Keratinocyte (primary cell): ENCODE results near the gene USP30. TPM values are rescaled to one million over a fixed set of nuclear protein-coding genes. Genes with fewer than 3 reads are reported as not detected.

Experiments
- DNase-seq: peaks from one replicate; pipeline ENCODE4 v3.0.0-alpha.2; 2011; ENCODE audit warnings: low read depth, missing footprints, low spot score
- FAIRE-seq: peaks from 2 replicates; lab custom pipeline; 2011; peaks lifted over from hg19 to GRCh38; lab: Jason Lieb, UNC
- H2AFZ ChIP-seq: 2 replicates; pipeline ENCODE4 v1.6.0; 2012; ENCODE audit warnings: low read length, control low read depth, inconsistent platforms; ENCODE audit not compliant: control insufficient read depth
- H3K27ac ChIP-seq: 2 replicates; pipeline ENCODE4 v1.5.1; 2011; ENCODE audit warnings: low read length; ENCODE audit not compliant: control insufficient read depth, insufficient read depth
- H3K27me3 ChIP-seq: 3 replicates; pipeline ENCODE4 v1.6.0; 2011; ENCODE audit warnings: low read length; ENCODE audit not compliant: control insufficient read depth, insufficient read depth; ENCODE audit errors: extremely low read depth
- H3K36me3 ChIP-seq, 2 experiments: 2 replicates in 1 of 2; 3 replicates in 1 of 2; pipeline ENCODE4 v1.5.1; 2011; ENCODE audit warnings: low read length in 2 of 2, mild to moderate bottlenecking in 1 of 2; ENCODE audit not compliant: control insufficient read depth in 2 of 2, insufficient read depth in 2 of 2; ENCODE audit errors: extremely low read depth in 1 of 2
- H3K4me1 ChIP-seq: 3 replicates; pipeline ENCODE4 v1.5.1; 2011; ENCODE audit warnings: low read length; ENCODE audit not compliant: control insufficient read depth, insufficient read depth; ENCODE audit errors: extremely low read depth
- H3K4me2 ChIP-seq: 3 replicates; pipeline ENCODE4 v1.6.0; 2011; ENCODE audit warnings: low read depth, low read length; ENCODE audit not compliant: control insufficient read depth, insufficient read depth; ENCODE audit errors: extremely low read depth
- H3K4me3 ChIP-seq, 3 experiments: fragments of 200-600 bp in 1 of 3; sonication (generic) in 1 of 3; 2 replicates in 2 of 3; 3 replicates in 1 of 3; pipeline ENCODE4 v1.5.1; 2011 to 2016; ENCODE audit warnings: low read length in 3 of 3, mild to moderate bottlenecking in 3 of 3, control low read depth in 2 of 3, inconsistent platforms in 1 of 3, low read depth in 1 of 3, mixed read lengths in 1 of 3, mixed run types in 1 of 3, moderate library complexity in 1 of 3; ENCODE audit not compliant: control insufficient read depth in 2 of 3, insufficient read depth in 2 of 3; ENCODE audit errors: extremely low read depth in 1 of 3
- H3K79me2 ChIP-seq: 2 replicates; pipeline ENCODE4 v1.6.0; 2012; ENCODE audit warnings: low read length; ENCODE audit not compliant: control insufficient read depth, insufficient read depth
- H3K9ac ChIP-seq: 3 replicates; pipeline ENCODE4 v1.6.0; 2011; ENCODE audit warnings: low read length; ENCODE audit not compliant: control insufficient read depth, insufficient read depth; ENCODE audit errors: extremely low read depth
- H3K9me1 ChIP-seq: 3 replicates; pipeline ENCODE4 v1.6.0; 2011; ENCODE audit warnings: low read length; ENCODE audit not compliant: control insufficient read depth, insufficient read depth; ENCODE audit errors: extremely low read depth
- H3K9me3 ChIP-seq: 2 replicates; pipeline ENCODE4 v1.5.1; 2012; ENCODE audit warnings: low read depth, low read length; ENCODE audit not compliant: control insufficient read depth
- H4K20me1 ChIP-seq: 3 replicates; pipeline ENCODE4 v1.6.0; 2011; ENCODE audit warnings: low read length; ENCODE audit not compliant: control insufficient read depth, insufficient read depth; ENCODE audit errors: extremely low read depth
- CTCF ChIP-seq, 3 experiments: IDR thresholded peaks in 1 of 3; conservative IDR thresholded peaks in 1 of 3; optimal IDR thresholded peaks in 1 of 3; 2 replicates in 2 of 3; 3 replicates in 1 of 3; pipeline versions ENCODE3 to v1.5.1; 2011; ENCODE audit warnings: low read length in 3 of 3, mild to moderate bottlenecking in 3 of 3, moderate library complexity in 2 of 3, control low read depth in 1 of 3, inconsistent platforms in 1 of 3; ENCODE audit not compliant: insufficient read depth in 2 of 3; ENCODE audit errors: extremely low read depth in 1 of 3
- EZH2 ChIP-seq: IDR thresholded peaks from one replicate; pipeline ENCODE4 v1.6.1; 2012; ENCODE audit warnings: inconsistent platforms, mild to moderate bottlenecking, low read length, moderate library complexity
- dilution Hi-C: fragments of 300-500 bp; cut with MboI; formaldehyde crosslinking; loops from one replicate; pipeline ENCODE4 v1.7.0; 2020; ENCODE audit warnings: low sequenced_read_pairs; ENCODE audit not compliant: extremely low pct_ligation_motif_present
- polyA plus RNA-seq, 5 experiments: library from polyadenylated mRNA; depleted of rRNA in 3 of 5; stranded (reverse) in 3 of 5; stranded (forward) in 1 of 5; unstranded in 1 of 5; fragments of >200 nt; gene quantifications; 1 replicate in 1 of 5; 2 replicates in 3 of 5; 3 replicates in 1 of 5; pipeline versions ENCODE4 v1.2.1 to v1.2.3, GENCODE V29; 2011 to 2012; ENCODE audit warnings: missing spikeins in 2 of 5, low read depth in 1 of 5, low replicate concordance in 1 of 5

Gene USP30
- polyA plus RNA-seq, 1 donor (not counting 4 experiments of a cell fraction or from before 2014, with no cell fraction given): 10.0 TPM

- FAIRE-seq (no peak), DNase-seq (no peak)
- Histone ChIP-seq H3K4me1 (no peaks in the 10 kb centered on the region), H3K36me3 (no peaks in the 10 kb centered on the region), H3K4me3 (no peak overlapping the region), H3K79me2 (no peaks in the 10 kb centered on the region), H3K4me2 (no peak overlapping the region), H2AFZ (no peak overlapping the region), H3K27ac (no peak overlapping the region), H3K9me3 (no peaks in the 10 kb centered on the region), H4K20me1 (no peaks in the 10 kb centered on the region), H3K9ac (no peak overlapping the region), H3K9me1 (no peaks in the 10 kb centered on the region), H3K27me3 (no peaks in the 10 kb centered on the region)
- TF ChIP-seq EZH2: no peak
- no peak for TF ChIP-seq CTCF (optimal IDR thresholded peaks at IDR 0.05 in 1 of 3, IDR thresholded peaks at IDR 0.05 in 1 of 3, conservative IDR thresholded peaks at IDR 0.05 in 1 of 3; ENCODE audit: extremely low read depth in 1 of 3, insufficient read depth in 2 of 3, low read length in 3 of 3)
- dilution Hi-C loops: loop anchor here (25.0 kb wide), 1 partner anchor 266 kb away; no protein-coding TSS in a partner anchor
Observed at GRCh38 chr12:109121346-109121880, 69.0 kb downstream of the USP30 start.

- no peak overlapping the region for H3K4me2 ChIP-seq
- H3K27ac ChIP-seq: no peak overlapping the region
- FAIRE-seq: no peak
- no peak for TF ChIP-seq EZH2
- TF ChIP-seq CTCF (optimal IDR thresholded peaks at IDR 0.05 in 1 of 3, IDR thresholded peaks at IDR 0.05 in 1 of 3, conservative IDR thresholded peaks at IDR 0.05 in 1 of 3; ENCODE audit: extremely low read depth in 1 of 3, insufficient read depth in 2 of 3, low read length in 3 of 3): no peak
- H3K9me3 ChIP-seq: no peaks in the 10 kb centered on the region
- DNase-seq: no peak
- no peak overlapping the region for H2AFZ ChIP-seq
- no peaks in the 10 kb centered on the region for H3K36me3 ChIP-seq
- H3K4me3 ChIP-seq: no peak overlapping the region
- H3K9me1 ChIP-seq: no peaks in the 10 kb centered on the region
- no peaks in the 10 kb centered on the region for H3K4me1 ChIP-seq
- H4K20me1 ChIP-seq: no peaks in the 10 kb centered on the region
- H3K27me3 ChIP-seq: no peaks in the 10 kb centered on the region
- H3K9ac ChIP-seq: no peak overlapping the region
- H3K79me2 ChIP-seq: no peaks in the 10 kb centered on the region
- dilution Hi-C loops: loop anchor here (25.0 kb wide), 1 partner anchor 262 kb away; no protein-coding TSS in a partner anchor
Observed at GRCh38 chr12:109124878-109125648, 72.7 kb downstream of the USP30 start.
